WI38 (cell line): Measurements from ENCODE around the gene SHISAL1.

Experiments used
- H3K4me3 ChIP-seq: 2 replicates; pipeline ENCODE4 v1.5.1; 2011; ENCODE audit warnings: low read depth, mild to moderate bottlenecking, control low read depth, low read length
- CTCF ChIP-seq: IDR thresholded peaks from 2 replicates; pipeline ENCODE4 v1.5.1; 2012; ENCODE audit warnings: low read depth, mild to moderate bottlenecking, control low read depth, low read length

Gene SHISAL1

GRCh38 chr22:44336962-44337677, 24.4 kb upstream of the SHISAL1 start:
- no peak overlapping the region for H3K4me3 ChIP-seq
- TF ChIP-seq CTCF: no peak

- TF ChIP-seq CTCF: no peak
- no peak overlapping the region for H3K4me3 ChIP-seq
Observed at GRCh38 chr22:44335903-44336803, 23.4 kb upstream of the SHISAL1 start.

GRCh38 chr22:44335066-44335839, 22.5 kb upstream of the SHISAL1 start:
- TF ChIP-seq CTCF: no peak
- no peak overlapping the region for H3K4me3 ChIP-seq

GRCh38 chr22:44333847-44334635, 21.3 kb upstream of the SHISAL1 start:
- no peak for TF ChIP-seq CTCF
- H3K4me3 ChIP-seq: no peak overlapping the region

- no peak overlapping the region for H3K4me3 ChIP-seq
- TF ChIP-seq CTCF: no peak
Observed at GRCh38 chr22:44332946-44333345, 20.2 kb upstream of the SHISAL1 start.

GRCh38 chr22:44331881-44332714, 19.3 kb upstream of the SHISAL1 start:
- H3K4me3 ChIP-seq: peak overlapping the region; percentile 42
- no peak for TF ChIP-seq CTCF
